GM21723 (cell line): Measurements from ENCODE around the gene SLC34A1.
"Not testable (repeated sequence)": the region's sequence is repeated elsewhere in the genome, so short reads cannot be mapped to it uniquely, and the experiment has no call there.

Experiments
- ATAC-seq: cut with Tn5 transposase; IDR thresholded peaks from one replicate; pipeline ENCODE4 v1.9.1; 2021; ENCODE audit warnings: mild to moderate bottlenecking, moderate library complexity; ENCODE audit not compliant: unreplicated experiment

Gene SLC34A1

GRCh38 chr5:177405312-177405711, 21.1 kb downstream of the SLC34A1 start:
- ATAC-seq: no peak

- no peak for ATAC-seq
Measured at GRCh38 chr5:177405805-177406204, 21.6 kb downstream of the SLC34A1 start.

- ATAC-seq: no peak
Measured at GRCh38 chr5:177409043-177409801, 25.0 kb downstream of the SLC34A1 start, which contains the start of gene F12. Gene F12 (minus strand): TSS chr5:177409564. CDS start chr5:177409527, 37 bp downstream.

- no peak for ATAC-seq
Measured at GRCh38 chr5:177410575-177410974, 26.3 kb downstream of the SLC34A1 start.

- ATAC-seq: peak; percentile 80
Measured at GRCh38 chr5:177412603-177413233, 28.5 kb downstream of the SLC34A1 start.

GRCh38 chr5:177414481-177414880, 30.2 kb downstream of the SLC34A1 start:
- no peak for ATAC-seq

- ATAC-seq: not testable (repeated sequence)
Measured at GRCh38 chr5:177417081-177417480, 32.8 kb downstream of the SLC34A1 start.

GRCh38 chr5:177419046-177419445, 34.8 kb downstream of the SLC34A1 start:
- no peak for ATAC-seq

GRCh38 chr5:177420472-177420871, 36.2 kb downstream of the SLC34A1 start:
- ATAC-seq: not testable (repeated sequence)

- no peak for ATAC-seq
Measured at GRCh38 chr5:177421062-177421798, 37.0 kb downstream of the SLC34A1 start.

- no peak for ATAC-seq
Measured at GRCh38 chr5:177423671-177424070, 39.4 kb downstream of the SLC34A1 start.

GRCh38 chr5:177425196-177425800, 41.1 kb downstream of the SLC34A1 start:
- ATAC-seq: no peak

GRCh38 chr5:177425801-177426565, 41.7 kb downstream of the SLC34A1 start:
- peak; percentile 74 for ATAC-seq

- ATAC-seq: peak; percentile 10
Measured at GRCh38 chr5:177426566-177427210, 42.5 kb downstream of the SLC34A1 start, which contains the start of gene GRK6. Gene GRK6 (plus strand): TSS chr5:177426676. CDS start chr5:177426846, 170 bp downstream.

GRCh38 chr5:177427211-177427822, 43.1 kb downstream of the SLC34A1 start:
- ATAC-seq: no peak

- no peak for ATAC-seq
Measured at GRCh38 chr5:177427919-177428573, 43.8 kb downstream of the SLC34A1 start.

GRCh38 chr5:177428574-177429217, 44.5 kb downstream of the SLC34A1 start:
- no peak for ATAC-seq

- ATAC-seq: no peak
Measured at GRCh38 chr5:177429248-177430040, 45.2 kb downstream of the SLC34A1 start.
